HG02588 (cell line): Measurements from ENCODE around the gene KRTAP13-4.

Source experiments
- ATAC-seq: cut with Tn5 transposase; IDR thresholded peaks from one replicate; pipeline ENCODE4 v1.9.1; 2021; ENCODE audit warnings: mild to moderate bottlenecking, moderate library complexity; ENCODE audit not compliant: unreplicated experiment

KRTAP13-4 gene, protein sequence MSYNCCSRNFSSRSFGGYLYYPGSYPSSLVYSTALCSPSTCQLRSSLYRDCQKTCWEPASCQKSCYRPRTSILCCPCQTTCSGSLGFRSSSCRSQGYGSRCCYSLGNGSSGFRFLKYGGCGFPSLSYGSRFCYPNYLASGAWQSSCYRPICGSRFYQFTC

DNA sequence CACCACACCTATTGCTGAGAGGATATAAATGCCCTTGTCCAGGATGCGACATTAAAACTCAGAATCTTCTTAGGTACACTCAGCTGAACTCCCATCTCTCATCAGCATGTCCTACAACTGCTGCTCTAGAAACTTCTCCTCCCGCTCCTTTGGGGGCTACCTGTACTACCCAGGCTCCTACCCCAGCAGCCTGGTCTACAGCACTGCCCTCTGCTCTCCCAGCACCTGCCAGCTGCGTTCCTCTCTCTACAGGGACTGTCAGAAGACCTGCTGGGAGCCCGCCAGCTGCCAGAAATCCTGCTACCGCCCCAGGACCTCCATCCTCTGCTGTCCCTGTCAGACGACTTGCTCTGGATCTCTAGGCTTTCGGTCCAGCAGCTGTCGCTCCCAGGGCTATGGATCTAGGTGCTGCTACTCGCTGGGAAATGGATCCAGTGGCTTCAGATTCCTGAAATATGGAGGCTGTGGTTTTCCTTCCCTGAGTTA is at the start of gene KRTAP13-4:
KRTAP13-4 (plus strand) TSS at position 51 of the 486 bp plus-strand sequence; CDS start at position 107, 56 bp downstream.
- no peak for ATAC-seq

DNA sequence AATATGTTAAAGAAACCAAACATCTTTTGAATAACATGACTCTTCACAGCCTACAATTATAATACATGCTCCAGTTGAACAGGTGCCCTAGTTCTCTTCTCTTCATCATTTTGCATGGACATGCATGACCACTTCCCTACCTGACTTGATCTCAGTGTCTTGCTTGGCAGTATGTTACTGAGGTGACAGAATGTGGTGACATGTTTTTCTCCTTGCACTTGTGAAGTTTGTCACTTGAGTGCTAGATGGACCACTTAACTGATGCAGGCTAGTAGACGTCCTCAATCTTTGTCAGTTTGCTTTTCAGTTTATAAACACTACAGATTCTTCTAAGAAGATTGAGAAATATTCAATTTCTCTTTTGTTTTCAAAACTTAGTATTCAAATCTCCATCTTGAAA is 47.8 kb upstream of the KRTAP13-4 start:
- ATAC-seq, result no peak

DNA sequence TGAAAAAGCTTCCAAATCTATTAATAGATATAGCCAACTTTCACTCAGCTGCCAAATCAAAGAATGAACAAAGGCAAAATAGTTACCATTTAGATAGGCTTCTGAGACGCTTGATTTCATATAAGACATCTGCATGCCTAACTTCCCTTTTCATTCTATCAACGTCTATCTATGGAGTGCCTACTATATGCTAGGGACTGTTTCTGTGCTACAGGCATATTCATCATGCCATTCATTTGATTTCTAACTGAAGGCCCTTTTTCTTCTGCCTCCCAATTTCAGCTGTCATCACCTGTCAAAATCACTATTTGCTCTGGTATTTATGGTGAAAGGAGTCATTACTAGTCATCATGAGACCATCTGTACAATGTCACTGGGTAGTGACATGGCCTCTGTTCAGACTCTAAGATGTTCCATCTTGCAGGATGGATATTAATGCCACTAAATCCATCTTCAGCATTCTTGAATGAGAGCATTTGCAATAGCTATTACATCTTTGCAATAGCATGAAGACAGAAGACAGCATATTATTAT is 38.5 kb upstream of the KRTAP13-4 start:
- no peak for ATAC-seq

DNA sequence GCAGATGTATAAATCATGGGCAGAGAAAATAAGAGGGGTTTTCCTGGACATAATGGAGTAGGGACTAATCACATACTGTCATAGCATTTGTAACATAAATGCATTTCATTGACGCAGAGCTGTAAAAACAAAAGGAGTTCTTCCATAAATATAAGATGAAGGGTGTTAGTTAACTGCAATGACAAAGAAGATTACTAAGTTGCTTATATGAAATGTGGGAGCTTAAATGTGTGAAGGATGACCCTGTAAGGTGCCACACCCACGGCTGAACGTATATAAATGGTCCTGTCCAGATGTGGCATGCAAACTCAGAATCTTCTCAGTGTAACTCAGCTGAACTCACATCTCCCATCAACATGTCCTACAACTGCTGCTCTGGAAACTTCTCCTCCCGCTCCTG is 34.3 kb upstream of the KRTAP13-4 start, which contains the start of gene KRTAP13-1:
KRTAP13-1 (plus strand) TSS at position 301 of the 400 bp plus-strand sequence; CDS start at position 357, 56 bp downstream.
- ATAC-seq, result no peak

DNA sequence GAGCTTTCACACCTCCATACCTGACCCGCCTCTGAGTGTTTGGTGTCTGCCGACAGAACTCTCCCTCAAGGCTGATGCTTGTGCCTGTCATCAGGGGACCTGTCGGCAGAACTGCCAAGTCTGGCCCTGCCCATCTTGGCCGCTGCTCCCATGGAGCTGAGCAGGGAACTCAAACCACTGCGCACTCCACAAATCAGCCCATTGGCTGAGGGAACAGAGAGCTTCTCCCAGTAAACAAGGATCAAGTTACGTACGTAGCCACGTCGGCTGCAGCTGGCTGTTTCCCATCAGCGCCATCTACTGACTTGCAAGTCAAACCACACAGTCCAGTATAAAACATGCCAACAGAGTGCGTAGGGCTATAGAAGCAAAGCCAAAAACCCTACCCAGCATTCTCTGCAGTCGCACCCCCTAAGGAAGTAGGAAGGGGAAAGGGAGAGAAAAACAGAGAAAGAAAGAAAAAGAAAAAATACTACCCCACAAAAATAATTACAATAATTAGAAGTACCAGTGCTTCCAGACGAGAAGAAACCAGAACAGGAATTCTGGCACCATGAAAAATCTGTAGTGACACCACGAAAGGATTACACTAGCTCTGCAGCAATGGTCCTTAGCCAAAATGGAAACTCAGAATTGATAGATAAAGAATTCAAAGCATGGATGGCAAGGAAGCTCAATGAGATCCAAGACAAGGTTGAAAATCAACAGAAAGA is 21.1 kb upstream of the KRTAP13-4 start:
- no peak for ATAC-seq

DNA sequence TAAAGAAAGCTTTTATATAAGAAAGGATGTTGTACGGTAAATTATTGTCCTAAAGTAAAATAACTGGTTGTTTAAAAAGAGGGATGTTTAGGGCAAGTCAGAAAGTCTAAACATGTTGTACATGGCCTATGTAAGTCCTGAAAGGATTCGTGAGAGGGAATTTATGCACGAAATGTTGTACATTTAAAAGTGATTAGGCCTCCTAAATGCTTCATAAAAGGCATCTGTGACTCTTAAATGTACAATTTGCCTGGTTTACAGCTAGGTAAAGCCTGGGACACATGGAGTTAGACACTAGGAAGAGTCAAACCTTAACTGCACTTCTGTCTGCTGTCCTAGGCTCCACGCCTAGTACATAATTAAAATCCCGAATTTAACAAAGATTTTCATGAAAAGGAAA is 14.0 kb upstream of the KRTAP13-4 start:
- no peak for ATAC-seq

DNA sequence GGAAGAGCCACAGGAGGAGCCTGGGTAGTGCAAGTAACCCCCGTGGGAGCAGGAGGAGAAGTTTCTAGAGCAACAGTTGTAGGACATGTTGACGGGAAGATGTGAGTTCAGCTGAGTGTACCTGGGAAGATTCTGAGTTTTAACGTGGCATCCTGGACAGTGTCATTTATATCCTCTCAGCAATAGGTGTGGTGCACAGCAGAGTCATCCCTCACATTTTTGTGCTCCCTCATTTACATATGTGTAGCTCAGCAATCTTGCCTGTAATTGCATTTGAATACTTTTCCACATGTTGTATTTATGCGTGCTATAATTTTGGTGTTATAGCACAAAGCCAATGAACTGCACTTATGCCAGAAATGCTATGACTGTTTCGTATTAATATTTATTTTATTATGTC is 4.2 kb upstream of the KRTAP13-4 start, which contains the start of gene KRTAP13-3:
KRTAP13-3 (minus strand) TSS at position 101 of the 400 bp plus-strand sequence; CDS start at position 87, 14 bp downstream.
- ATAC-seq, result no peak

DNA sequence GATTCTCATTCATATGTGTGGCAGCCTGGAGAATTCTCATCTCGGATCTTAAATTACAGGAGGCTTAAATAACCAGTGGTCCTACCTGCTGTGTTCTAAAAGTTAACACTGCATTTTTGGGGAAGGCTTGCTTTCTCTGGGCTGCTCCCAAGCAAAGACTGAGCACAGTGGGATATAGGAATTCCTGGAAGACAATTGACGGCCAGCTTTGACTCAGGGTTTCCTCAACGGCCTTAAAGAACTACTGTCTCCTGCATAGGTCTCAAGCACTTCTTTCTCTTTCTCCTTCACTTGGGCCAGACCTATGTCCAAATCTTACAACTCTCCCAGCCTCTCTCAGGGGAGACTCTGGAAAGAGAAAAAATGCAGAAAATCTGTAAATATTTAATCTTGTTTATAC is 3.3 kb upstream of the KRTAP13-4 start:
- ATAC-seq, result no peak

DNA sequence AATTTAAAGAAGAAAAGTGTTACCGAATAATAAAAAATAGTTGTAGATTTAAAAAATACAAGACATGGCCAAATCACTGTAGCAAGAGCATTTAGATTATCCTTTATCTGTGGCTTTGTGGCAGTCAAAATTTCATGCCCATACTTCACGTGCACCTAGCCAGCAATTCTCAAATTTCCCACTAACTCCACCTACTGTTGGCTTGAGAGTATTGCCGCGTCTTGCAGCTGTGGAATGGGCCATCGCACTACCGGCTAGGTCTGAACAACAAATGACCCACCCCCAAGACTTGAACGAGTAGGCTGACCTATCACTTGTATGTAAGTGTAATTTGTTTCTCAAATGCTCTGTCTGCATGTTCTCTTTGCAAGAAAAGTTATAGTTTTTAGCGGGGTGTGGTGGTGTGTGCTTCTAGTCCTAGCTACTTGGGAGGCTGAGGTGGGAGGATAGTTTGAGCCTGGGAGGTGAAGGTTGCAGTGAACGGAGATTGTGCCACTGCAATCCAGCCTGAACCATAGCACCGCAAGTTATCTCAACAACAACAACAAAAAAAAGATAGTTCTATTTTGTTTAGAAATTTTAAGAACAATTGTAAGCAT is 4.1 kb downstream of the KRTAP13-4 start:
- peak; percentile 65 for ATAC-seq

DNA sequence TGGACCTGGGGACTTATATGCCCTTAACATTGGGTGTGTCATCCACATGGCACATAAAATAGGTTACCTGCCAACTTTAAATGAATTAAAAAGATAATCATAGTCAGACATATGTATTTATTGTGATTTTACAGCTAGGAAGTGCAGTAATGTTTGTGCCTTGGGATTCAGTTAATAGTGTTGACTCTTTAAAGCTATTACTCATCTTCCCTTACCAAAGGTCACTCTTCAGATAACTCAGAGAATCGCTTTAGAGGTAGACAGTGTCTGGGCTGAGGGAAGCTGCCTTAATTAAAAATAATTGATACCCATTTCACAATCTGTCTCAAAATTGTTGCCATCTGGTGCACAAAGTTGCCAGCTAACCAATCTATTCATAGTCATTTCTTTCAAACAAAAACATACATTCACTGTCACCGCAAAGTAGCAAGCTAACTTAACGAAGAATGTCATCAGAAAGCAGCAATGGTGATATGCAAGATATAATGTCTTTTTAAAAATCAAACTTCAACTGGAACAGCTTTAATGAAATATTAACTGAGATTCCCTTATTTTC is 7.1 kb downstream of the KRTAP13-4 start:
- no peak for ATAC-seq

DNA sequence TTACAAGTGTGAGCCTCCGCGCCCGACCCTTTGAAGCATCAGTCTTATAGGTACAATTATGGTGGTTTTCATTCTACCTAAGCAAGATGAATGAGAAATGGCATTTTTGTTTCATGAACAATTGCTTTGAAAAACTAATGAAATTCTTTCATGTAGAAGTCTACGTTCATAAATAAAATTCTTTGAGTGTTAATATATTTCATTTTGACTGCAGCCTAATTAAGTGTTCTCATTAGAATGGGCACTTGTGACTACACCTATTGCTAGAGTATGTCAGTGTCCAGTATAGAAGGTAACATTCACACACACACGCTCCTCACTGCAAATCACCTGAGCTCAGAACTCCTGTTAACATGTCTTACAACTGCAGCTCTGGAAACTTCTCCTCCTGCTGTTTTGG is 10.0 kb downstream of the KRTAP13-4 start, which contains the start of gene KRTAP15-1:
KRTAP15-1 (plus strand) TSS at position 301 of the 400 bp plus-strand sequence; CDS start at position 354, 53 bp downstream.
- no peak for ATAC-seq

DNA sequence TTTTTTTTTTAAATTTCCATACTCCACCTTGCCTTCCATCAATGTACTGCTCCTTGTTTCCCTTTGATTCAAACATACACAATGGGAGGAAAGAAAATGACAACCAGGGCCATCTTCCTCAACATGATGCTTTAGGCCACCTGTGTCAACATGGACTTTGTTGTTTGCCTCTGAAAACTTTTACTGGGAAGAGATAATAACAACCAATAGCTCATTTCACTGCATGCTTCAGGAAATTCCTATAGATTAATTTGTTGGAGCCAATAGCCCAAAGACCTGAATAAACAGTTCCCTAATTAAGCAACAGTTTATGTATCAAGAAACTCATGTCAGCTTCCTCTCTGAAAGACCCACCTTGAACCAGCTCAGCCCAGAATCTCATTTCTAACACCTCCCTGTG is 13.2 kb downstream of the KRTAP13-4 start:
- ATAC-seq, result no peak

DNA sequence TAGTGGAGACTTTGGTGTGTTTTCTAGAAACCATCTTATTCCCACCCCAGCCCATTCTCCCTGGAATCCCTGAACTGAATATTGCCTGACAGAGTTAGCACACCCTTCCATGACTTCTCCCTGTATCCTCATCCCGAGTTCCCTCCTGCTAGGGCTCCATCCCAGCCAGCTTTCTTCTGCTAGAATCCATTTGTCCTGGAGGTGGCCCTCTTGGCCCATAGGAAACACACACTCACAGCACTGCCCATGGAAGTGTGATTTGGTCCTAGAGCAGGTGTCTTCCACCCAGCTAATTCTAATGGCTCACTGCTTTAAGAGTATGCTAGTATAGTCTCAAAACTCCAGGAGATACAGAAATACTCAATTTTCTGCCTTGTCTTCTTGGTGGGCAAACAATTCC is 14.2 kb downstream of the KRTAP13-4 start:
- no peak for ATAC-seq

DNA sequence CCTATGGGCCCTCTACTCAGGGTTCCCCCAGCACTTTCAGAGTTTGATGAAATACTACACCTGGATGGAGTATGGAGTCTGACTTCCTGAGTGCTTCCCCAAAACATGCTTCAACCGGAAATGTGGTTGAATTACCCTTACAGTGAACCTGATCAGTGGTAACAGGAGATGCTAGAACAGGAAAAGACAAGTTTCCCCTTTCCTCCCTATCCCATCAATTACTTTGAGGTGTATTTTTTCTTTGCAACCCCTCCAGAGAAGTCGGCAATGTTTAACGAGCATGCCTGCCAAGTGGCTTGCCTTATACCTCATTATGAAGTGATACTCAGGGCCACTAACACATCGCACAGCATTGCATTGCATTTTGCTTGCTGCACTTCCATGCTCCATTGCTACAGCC is 17.0 kb downstream of the KRTAP13-4 start:
- ATAC-seq, result no peak

DNA sequence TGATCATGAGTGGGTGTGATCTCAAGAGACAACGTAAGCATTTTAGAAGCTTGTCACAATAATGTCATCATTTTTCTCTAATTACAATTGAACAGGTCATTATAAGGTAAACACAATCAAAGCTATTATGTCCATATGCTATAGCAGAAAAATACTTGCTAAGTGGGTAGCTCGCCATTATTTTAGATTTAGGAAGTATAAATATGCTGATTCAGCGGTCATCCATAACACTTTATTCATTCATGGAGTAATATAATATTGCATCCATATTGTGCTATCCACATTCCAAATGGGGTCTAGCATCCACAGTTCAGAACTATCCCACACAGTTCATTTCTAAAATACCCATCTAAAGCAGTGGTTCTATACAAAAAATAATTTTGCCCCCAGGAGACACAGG is 18.5 kb downstream of the KRTAP13-4 start:
- no peak for ATAC-seq

DNA sequence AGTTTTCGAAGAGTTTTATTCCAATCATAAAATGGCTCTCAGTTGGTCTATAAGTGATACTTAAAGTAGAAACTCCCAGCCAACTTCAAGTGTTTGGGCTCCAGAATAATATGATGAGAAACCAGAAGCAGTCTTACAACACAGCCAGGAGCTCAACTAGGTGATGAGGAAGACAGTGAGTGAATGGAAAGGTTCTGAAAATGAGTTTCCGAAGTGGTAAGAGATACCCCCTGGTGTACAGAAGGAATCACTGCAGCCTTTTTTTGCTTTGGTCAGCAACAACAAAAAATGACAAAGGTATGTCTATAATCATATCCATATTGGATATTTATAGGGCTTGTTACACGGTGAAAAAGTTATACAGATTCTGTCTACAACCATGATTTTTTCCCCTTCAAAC is 33.7 kb downstream of the KRTAP13-4 start:
- no peak for ATAC-seq

DNA sequence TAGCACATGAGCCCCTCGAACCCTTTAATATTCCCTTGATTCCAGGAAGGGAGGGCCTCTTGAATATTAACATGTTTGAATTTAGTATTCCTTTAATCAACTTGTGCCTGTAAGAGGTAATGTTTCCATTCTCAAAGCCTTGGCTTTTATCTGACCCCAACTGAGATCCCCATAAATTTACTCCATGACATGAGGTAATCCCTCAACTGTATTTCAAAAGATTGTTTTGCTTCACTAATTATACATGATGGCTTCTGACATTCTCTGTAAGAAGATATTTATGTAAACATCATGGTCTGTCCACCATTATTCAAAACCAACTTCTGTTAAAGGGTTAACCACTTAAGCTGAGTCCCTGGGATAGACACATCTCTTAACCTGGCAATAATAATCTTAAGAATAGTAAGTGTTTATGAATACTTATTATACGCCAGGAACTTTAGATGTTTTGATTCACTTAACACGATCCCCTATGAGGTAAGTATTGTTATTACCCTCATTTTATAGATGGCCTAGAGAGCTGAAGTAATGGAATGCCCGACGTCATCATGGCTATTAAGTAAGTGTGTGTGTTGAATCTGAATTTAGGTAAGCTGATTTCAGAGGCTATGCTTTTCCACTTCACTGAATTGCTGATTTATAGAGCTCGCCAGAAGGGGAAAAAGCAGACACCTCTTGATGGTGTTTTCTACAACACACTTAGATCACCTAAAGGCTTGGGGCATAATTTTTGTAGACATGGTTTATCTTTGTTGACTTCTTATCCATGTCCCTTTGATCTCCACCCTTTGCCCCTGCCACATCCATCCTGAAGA is 39.1 kb downstream of the KRTAP13-4 start:
- ATAC-seq, result no peak

DNA sequence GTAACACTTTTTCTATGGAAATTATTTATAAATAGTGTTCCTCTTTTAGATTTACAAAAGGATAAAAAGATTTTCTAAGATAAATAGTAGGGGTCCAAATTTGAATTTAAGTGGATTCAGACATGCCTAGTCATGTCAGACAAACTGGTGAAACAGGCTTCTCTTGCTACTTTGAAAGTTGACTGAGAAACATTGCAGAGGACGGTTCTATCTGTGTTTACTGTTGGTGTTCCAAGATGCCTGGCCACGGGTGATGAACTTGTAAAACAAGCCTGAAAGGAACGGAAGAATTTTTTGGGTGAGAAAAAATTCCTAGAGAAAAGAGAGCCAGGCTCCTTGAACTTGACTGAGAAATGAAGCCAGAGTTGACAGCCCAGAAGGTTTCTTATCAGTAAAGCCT is 48.0 kb downstream of the KRTAP13-4 start:
- no peak for ATAC-seq

DNA sequence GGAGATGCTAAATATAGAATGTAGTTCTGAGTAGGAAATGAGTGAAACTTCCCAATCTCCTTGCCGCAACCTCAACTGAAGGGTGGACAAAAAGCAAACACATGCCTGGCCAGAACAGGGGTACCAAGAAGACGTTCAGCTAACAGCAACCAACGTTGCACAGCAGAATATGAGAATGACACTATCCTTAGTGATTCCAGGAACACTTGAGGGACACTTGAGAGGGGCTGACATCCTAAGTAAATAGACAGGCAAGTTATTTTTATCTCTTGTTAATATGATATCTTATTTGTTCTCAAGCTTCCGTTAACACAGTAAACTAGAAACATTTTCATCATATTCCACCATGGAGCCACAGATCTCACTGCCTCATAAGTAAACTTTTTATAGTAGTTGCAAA is 49.2 kb downstream of the KRTAP13-4 start:
- ATAC-seq, result no peak

DNA sequence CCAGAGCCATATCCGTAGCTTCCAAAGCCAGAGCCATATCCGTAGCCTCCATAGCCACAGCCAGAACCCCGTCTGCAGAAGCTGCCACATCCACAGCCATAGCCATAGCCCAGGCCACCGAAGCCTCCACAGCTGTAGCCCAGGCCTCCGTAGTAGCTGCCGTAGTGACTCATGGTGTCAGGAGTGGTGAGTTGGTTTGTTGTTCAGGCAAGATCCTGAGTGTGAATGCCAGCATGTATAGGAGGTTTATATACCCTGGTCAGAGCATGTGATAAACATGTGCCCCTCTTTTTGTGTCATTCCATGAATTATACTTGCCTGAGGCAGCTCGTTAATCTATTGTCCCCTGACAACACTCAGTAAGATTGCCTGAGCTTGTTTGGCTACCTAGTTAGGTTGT is 50.1 kb downstream of the KRTAP13-4 start, which contains the start of gene KRTAP19-1:
KRTAP19-1 (minus strand) TSS at position 223 of the 400 bp plus-strand sequence; CDS start at position 173, 50 bp downstream.
- ATAC-seq, result no peak
